Adipocyte (in vitro differentiated cells): Measurements from ENCODE around the gene UBAC1.
"Not testable (repeated sequence)": the region's sequence is repeated elsewhere in the genome, so short reads cannot be mapped to it uniquely, and the experiment has no call there.

Experiments used
- DNase-seq: peaks from one replicate; pipeline ENCODE4 v3.0.0-alpha.2; 2015; ENCODE audit warnings: low read depth
- H3K27me3 ChIP-seq: replicated peaks from 2 replicates; pipeline ENCODE4 v1.7.0; 2013; ENCODE audit warnings: mild to moderate bottlenecking, low read length, moderate library complexity; ENCODE audit not compliant: control insufficient read depth, insufficient read depth
- H3K36me3 ChIP-seq: 2 replicates; pipeline ENCODE4 v1.7.0; 2013; ENCODE audit warnings: low read length, mild to moderate bottlenecking, moderate library complexity; ENCODE audit not compliant: control insufficient read depth, insufficient read depth, severe bottlenecking
- H3K4me1 ChIP-seq: 2 replicates; pipeline ENCODE4 v1.7.0; 2013; ENCODE audit warnings: mild to moderate bottlenecking, low read length, moderate library complexity; ENCODE audit not compliant: control insufficient read depth, insufficient read depth
- H3K4me3 ChIP-seq: 2 replicates; pipeline ENCODE4 v1.7.0; 2013; ENCODE audit warnings: mild to moderate bottlenecking, low read length, moderate library complexity
- H3K9ac ChIP-seq: 2 replicates; pipeline ENCODE4 v1.7.0; 2013; ENCODE audit warnings: mild to moderate bottlenecking, low read length, moderate library complexity
- H3K9me3 ChIP-seq: 2 replicates; pipeline ENCODE4 v1.7.0; 2013; ENCODE audit warnings: mild to moderate bottlenecking, low read length, moderate library complexity; ENCODE audit not compliant: control insufficient read depth

UBAC1 gene

DNA sequence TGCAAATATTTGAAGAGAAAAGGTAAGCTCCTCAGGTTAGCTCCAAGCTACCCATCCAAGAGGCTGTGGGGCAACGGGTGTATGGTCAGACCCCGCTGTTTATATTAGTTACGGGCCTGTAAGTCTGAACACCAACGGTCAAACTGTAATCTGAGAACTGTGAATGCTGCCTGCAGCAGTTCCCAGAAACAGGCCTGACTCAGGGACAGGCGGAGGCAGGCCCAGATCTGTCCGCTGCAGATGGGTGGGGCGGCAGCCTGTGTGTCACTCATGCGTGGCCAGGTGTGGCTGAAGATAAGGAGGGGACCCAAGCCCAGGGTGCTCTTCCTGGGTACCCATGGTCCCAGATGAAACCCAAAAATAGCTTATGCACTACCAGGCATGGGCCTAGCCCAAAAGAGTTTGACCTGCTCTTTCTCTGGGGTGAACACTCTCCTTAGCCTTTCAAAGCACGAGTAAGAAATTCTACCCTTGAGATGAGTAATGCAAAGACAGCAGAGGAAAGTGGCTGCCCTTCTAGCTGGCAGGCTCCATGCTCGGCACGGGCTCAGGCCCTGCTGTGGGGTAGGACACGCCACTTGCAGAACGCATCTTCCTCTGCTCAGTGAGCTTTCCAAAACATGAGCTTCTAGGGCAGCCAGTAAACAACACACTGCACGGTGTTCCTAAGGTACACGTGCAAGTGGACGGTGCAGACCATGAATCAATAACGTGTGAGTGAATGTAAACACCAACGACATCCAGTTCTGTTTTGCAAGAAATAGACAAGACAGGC is 9.1 kb downstream of the UBAC1 start:
- peak; percentile 39 for DNase-seq
- no peak overlapping the region for H3K4me3 ChIP-seq
- H3K9ac ChIP-seq, result no peak overlapping the region
- peaks cover 38% of the 10 kb centered on the region for H3K36me3 ChIP-seq
- H3K4me1 ChIP-seq, result no peaks in the 10 kb centered on the region
- no peaks in the 10 kb centered on the region for H3K27me3 ChIP-seq
- H3K9me3 ChIP-seq, result no peaks in the 10 kb centered on the region

DNA sequence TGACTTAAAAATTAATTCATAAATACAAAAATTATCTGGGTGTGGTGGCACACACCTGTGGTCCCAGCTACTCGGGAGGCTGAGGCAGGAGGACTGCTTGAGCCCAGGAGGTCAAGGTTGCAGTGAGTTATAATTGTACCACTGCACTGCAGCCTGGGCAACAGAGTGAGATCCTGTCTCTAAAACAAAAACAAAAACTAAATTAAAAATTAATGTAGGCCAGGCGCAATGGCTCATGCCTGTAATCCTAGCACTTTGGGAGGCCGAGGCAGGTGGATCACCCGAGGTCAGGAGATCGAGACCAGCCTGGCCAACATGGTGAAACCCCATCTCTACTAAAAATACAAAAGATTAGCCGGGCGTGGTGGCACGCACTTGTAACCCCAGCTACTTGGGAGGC is 9.9 kb downstream of the UBAC1 start:
- H3K27me3 ChIP-seq, H3K4me1 ChIP-seq, DNase-seq, H3K4me3 ChIP-seq, H3K9me3 ChIP-seq, H3K9ac ChIP-seq: not testable (repeated sequence)
- H3K36me3 ChIP-seq, result peaks cover 46% of the 10 kb centered on the region

GRCh38 chr9:135950841-135951240 is 10.3 kb downstream of the UBAC1 start:
- DNase-seq, H3K9ac ChIP-seq, H3K4me3 ChIP-seq, H3K9me3 ChIP-seq, H3K27me3 ChIP-seq, H3K4me1 ChIP-seq: not testable (repeated sequence)
- H3K36me3 ChIP-seq, result peaks cover 50% of the 10 kb centered on the region

- H3K4me3 ChIP-seq, result no peak overlapping the region
- H3K36me3 ChIP-seq, result peaks cover 57% of the 10 kb centered on the region
- H3K4me1 ChIP-seq, result no peaks in the 10 kb centered on the region
- no peak for DNase-seq
- H3K9ac ChIP-seq, result no peak overlapping the region
- H3K27me3 ChIP-seq, result no peaks in the 10 kb centered on the region
- H3K9me3 ChIP-seq, result no peaks in the 10 kb centered on the region
Observed at GRCh38 chr9:135950135-135950682, 11.0 kb downstream of the UBAC1 start.

GRCh38 chr9:135949501-135950134 is 11.6 kb downstream of the UBAC1 start:
- H3K4me1 ChIP-seq, result no peaks in the 10 kb centered on the region
- H3K4me3 ChIP-seq, result no peak overlapping the region
- H3K36me3 ChIP-seq, result peaks cover 62% of the 10 kb centered on the region
- no peak overlapping the region for H3K9ac ChIP-seq
- H3K9me3 ChIP-seq, result no peaks in the 10 kb centered on the region
- DNase-seq, result no peak
- H3K27me3 ChIP-seq, result no peaks in the 10 kb centered on the region

GRCh38 chr9:135948968-135949367 is 12.2 kb downstream of the UBAC1 start:
- H3K4me3 ChIP-seq, result no peak overlapping the region
- H3K27me3 ChIP-seq, result no peaks in the 10 kb centered on the region
- H3K4me1 ChIP-seq, result no peaks in the 10 kb centered on the region
- H3K36me3 ChIP-seq, result peaks cover 69% of the 10 kb centered on the region
- peak; percentile 3 for DNase-seq
- H3K9me3 ChIP-seq, result no peaks in the 10 kb centered on the region
- no peak overlapping the region for H3K9ac ChIP-seq

GRCh38 chr9:135948446-135948845 is 12.7 kb downstream of the UBAC1 start:
- Histone ChIP-seq H3K9ac (no peak overlapping the region), H3K4me3 (no peak overlapping the region), H3K9me3 (no peaks in the 10 kb centered on the region), H3K27me3 (no peaks in the 10 kb centered on the region), H3K4me1 (no peaks in the 10 kb centered on the region), H3K36me3 (peaks cover 71% of the 10 kb centered on the region)
- no peak for DNase-seq

GRCh38 chr9:135947582-135947981 is 13.6 kb downstream of the UBAC1 start:
- Histone ChIP-seq H3K36me3 (peaks cover 68% of the 10 kb centered on the region), H3K4me1 (no peaks in the 10 kb centered on the region)

GRCh38 chr9:135947105-135947504 is 14.1 kb downstream of the UBAC1 start:
- H3K4me3 ChIP-seq, H3K27me3 ChIP-seq, H3K4me1 ChIP-seq, H3K9ac ChIP-seq, DNase-seq, H3K9me3 ChIP-seq: not testable (repeated sequence)
- peaks cover 66% of the 10 kb centered on the region for H3K36me3 ChIP-seq

More at GRCh38 chr9:135947582-135947981, 13.6 kb downstream of the UBAC1 start:
- H3K9ac ChIP-seq, result no peak overlapping the region
- no peak for DNase-seq
- H3K9me3 ChIP-seq, result no peaks in the 10 kb centered on the region
- H3K4me3 ChIP-seq, result no peak overlapping the region
- no peaks in the 10 kb centered on the region for H3K27me3 ChIP-seq

- no peak overlapping the region for H3K9ac ChIP-seq
- H3K4me3 ChIP-seq, result no peak overlapping the region
- H3K9me3 ChIP-seq, result no peaks in the 10 kb centered on the region
- H3K36me3 ChIP-seq, result peaks cover 66% of the 10 kb centered on the region
- H3K4me1 ChIP-seq, result no peaks in the 10 kb centered on the region
- H3K27me3 ChIP-seq, result no peaks in the 10 kb centered on the region
- no peak for DNase-seq
Observed at GRCh38 chr9:135946392-135946994, 14.7 kb downstream of the UBAC1 start.

GRCh38 chr9:135945969-135946368 is 15.2 kb downstream of the UBAC1 start:
- no peak overlapping the region for H3K9ac ChIP-seq
- H3K27me3 ChIP-seq, result no peaks in the 10 kb centered on the region
- DNase-seq, result no peak
- H3K9me3 ChIP-seq, result no peaks in the 10 kb centered on the region
- peaks cover 66% of the 10 kb centered on the region for H3K36me3 ChIP-seq
- no peaks in the 10 kb centered on the region for H3K4me1 ChIP-seq
- no peak overlapping the region for H3K4me3 ChIP-seq
